ENCODE results near the gene TMEM164.

DNA sequence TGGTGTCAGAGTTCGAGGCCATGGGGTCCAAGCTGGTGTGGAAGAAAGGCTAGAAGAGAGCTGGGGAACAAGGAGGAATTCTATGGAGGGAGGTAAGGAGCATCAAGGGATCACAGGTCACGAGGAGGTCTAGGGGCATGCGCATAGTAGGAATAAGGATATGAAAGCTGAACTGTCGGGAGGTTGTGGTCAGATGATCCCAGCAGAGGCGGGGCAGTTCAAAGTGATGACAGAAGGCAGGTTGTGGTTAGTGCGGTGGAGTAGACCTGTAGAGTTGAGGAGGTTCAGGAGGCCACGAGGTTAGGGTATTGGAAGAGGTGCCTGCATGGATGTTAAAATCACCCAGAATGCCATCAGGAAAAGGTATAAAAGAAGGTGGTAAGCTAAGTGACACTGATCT lies 156.3 kb downstream of the TMEM164 start:
- TF ChIP-seq TBL1XR1 (IDR thresholded peaks at IDR 0.05; ENCODE audit: low read depth, low read length) (no peak), ZNF622 (IDR thresholded peaks at IDR 0.05) (no peak), POLR2A (IDR thresholded peaks at IDR 0.05; ENCODE audit: low read depth, low read length) (no peak), RFX5 (IDR thresholded peaks at IDR 0.05; ENCODE audit: low read depth, low read length) (no peak), CREM (IDR thresholded peaks at IDR 0.05; ENCODE audit: low read depth) (no peak)
- TF ChIP-seq, protein P1, sequence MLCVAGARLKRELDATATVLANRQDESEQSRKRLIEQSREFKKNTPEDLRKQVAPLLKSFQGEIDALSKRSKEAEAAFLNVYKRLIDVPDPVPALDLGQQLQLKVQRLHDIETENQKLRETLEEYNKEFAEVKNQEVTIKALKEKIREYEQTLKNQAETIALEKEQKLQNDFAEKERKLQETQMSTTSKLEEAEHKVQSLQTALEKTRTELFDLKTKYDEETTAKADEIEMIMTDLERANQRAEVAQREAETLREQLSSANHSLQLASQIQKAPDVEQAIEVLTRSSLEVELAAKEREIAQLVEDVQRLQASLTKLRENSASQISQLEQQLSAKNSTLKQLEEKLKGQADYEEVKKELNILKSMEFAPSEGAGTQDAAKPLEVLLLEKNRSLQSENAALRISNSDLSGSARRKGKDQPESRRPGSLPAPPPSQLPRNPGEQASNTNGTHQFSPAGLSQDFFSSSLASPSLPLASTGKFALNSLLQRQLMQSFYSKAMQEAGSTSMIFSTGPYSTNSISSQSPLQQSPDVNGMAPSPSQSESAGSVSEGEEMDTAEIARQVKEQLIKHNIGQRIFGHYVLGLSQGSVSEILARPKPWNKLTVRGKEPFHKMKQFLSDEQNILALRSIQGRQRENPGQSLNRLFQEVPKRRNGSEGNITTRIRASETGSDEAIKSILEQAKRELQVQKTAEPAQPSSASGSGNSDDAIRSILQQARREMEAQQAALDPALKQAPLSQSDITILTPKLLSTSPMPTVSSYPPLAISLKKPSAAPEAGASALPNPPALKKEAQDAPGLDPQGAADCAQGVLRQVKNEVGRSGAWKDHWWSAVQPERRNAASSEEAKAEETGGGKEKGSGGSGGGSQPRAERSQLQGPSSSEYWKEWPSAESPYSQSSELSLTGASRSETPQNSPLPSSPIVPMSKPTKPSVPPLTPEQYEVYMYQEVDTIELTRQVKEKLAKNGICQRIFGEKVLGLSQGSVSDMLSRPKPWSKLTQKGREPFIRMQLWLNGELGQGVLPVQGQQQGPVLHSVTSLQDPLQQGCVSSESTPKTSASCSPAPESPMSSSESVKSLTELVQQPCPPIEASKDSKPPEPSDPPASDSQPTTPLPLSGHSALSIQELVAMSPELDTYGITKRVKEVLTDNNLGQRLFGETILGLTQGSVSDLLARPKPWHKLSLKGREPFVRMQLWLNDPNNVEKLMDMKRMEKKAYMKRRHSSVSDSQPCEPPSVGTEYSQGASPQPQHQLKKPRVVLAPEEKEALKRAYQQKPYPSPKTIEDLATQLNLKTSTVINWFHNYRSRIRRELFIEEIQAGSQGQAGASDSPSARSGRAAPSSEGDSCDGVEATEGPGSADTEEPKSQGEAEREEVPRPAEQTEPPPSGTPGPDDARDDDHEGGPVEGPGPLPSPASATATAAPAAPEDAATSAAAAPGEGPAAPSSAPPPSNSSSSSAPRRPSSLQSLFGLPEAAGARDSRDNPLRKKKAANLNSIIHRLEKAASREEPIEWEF (IDR thresholded peaks at IDR 0.05; ENCODE audit: insufficient replicate concordance, low read depth, low read length): no peak
- TF ChIP-seq, protein P2, sequence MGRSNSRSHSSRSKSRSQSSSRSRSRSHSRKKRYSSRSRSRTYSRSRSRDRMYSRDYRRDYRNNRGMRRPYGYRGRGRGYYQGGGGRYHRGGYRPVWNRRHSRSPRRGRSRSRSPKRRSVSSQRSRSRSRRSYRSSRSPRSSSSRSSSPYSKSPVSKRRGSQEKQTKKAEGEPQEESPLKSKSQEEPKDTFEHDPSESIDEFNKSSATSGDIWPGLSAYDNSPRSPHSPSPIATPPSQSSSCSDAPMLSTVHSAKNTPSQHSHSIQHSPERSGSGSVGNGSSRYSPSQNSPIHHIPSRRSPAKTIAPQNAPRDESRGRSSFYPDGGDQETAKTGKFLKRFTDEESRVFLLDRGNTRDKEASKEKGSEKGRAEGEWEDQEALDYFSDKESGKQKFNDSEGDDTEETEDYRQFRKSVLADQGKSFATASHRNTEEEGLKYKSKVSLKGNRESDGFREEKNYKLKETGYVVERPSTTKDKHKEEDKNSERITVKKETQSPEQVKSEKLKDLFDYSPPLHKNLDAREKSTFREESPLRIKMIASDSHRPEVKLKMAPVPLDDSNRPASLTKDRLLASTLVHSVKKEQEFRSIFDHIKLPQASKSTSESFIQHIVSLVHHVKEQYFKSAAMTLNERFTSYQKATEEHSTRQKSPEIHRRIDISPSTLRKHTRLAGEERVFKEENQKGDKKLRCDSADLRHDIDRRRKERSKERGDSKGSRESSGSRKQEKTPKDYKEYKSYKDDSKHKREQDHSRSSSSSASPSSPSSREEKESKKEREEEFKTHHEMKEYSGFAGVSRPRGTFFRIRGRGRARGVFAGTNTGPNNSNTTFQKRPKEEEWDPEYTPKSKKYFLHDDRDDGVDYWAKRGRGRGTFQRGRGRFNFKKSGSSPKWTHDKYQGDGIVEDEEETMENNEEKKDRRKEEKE (IDR thresholded peaks at IDR 0.05): no peak

Measured in GM12878 (cell line).